ENCODE measurements around the gene HMX2.
"Not testable (repeated sequence)": the region's sequence is repeated elsewhere in the genome, so short reads cannot be mapped to it uniquely, and the experiment has no call there.

HMX2 gene

GRCh38 chr10:123175389-123176387, 27.8 kb downstream of the HMX2 start:
- Mint-ChIP-seq H3K36me3 (peaks cover 71% of the 10 kb centered on the region), H3K27me3 (no peaks in the 10 kb centered on the region), H3K9me3 (peaks cover 3% of the 10 kb centered on the region), H3K4me3 (no peak overlapping the region), H3K4me1 (peaks cover 2% of the 10 kb centered on the region), H3K27ac (no peak overlapping the region)
- CTCF ChIA-PET = no interaction called here
- no peak for DNase-seq

GRCh38 chr10:123178390-123178789, 30.5 kb downstream of the HMX2 start:
- H3K9me3 Mint-ChIP-seq, H3K4me3 Mint-ChIP-seq, H3K27ac Mint-ChIP-seq, H3K4me1 Mint-ChIP-seq, DNase-seq, H3K27me3 Mint-ChIP-seq, CTCF ChIA-PET: not testable (repeated sequence)
- H3K36me3 Mint-ChIP-seq = peaks cover 62% of the 10 kb centered on the region

- no peak overlapping the region for H3K27ac Mint-ChIP-seq
- no peak overlapping the region for H3K4me3 Mint-ChIP-seq
- peaks cover 19% of the 10 kb centered on the region for H3K9me3 Mint-ChIP-seq
- H3K4me1 Mint-ChIP-seq = no peaks in the 10 kb centered on the region
- no peak for DNase-seq
- CTCF ChIA-PET = no interaction called here
- peaks cover 60% of the 10 kb centered on the region for H3K36me3 Mint-ChIP-seq
- no peaks in the 10 kb centered on the region for H3K27me3 Mint-ChIP-seq
These were observed 32.5 kb downstream of the HMX2 start for GRCh38 chr10:123180101-123181090.

GRCh38 chr10:123183724-123184123, 35.8 kb downstream of the HMX2 start:
- peaks cover 25% of the 10 kb centered on the region for H3K9me3 Mint-ChIP-seq
- CTCF ChIA-PET = no interaction called here
- H3K36me3 Mint-ChIP-seq = peaks cover 58% of the 10 kb centered on the region
- H3K4me1 Mint-ChIP-seq = no peaks in the 10 kb centered on the region
- no peak overlapping the region for H3K4me3 Mint-ChIP-seq
- H3K27ac Mint-ChIP-seq = no peak overlapping the region
- no peaks in the 10 kb centered on the region for H3K27me3 Mint-ChIP-seq
- DNase-seq = no peak

- H3K36me3 Mint-ChIP-seq = peaks cover 58% of the 10 kb centered on the region
- H3K9me3 Mint-ChIP-seq = peaks cover 25% of the 10 kb centered on the region
- H3K4me3 Mint-ChIP-seq = no peak overlapping the region
- CTCF ChIA-PET = no interaction called here
- DNase-seq = no peak
- no peaks in the 10 kb centered on the region for H3K4me1 Mint-ChIP-seq
- H3K27me3 Mint-ChIP-seq = no peaks in the 10 kb centered on the region
- H3K27ac Mint-ChIP-seq = no peak overlapping the region
These were observed 39.8 kb downstream of the HMX2 start for GRCh38 chr10:123187781-123188180.

GRCh38 chr10:123191886-123192285, 44.0 kb downstream of the HMX2 start:
- Mint-ChIP-seq H3K27ac (no peak overlapping the region), H3K4me1 (no peaks in the 10 kb centered on the region), H3K27me3 (no peaks in the 10 kb centered on the region), H3K4me3 (no peak overlapping the region), H3K36me3 (peaks cover 28% of the 10 kb centered on the region), H3K9me3 (no peaks in the 10 kb centered on the region)
- DNase-seq = no peak
- CTCF ChIA-PET = no interaction called here

GRCh38 chr10:123194056-123194455, 46.1 kb downstream of the HMX2 start:
- no peak for DNase-seq
- no peak overlapping the region for H3K27ac Mint-ChIP-seq
- peaks cover 3% of the 10 kb centered on the region for H3K9me3 Mint-ChIP-seq
- CTCF ChIA-PET = no interaction called here
- H3K36me3 Mint-ChIP-seq = peaks cover 16% of the 10 kb centered on the region
- no peaks in the 10 kb centered on the region for H3K4me1 Mint-ChIP-seq
- H3K4me3 Mint-ChIP-seq = no peak overlapping the region
- H3K27me3 Mint-ChIP-seq = no peaks in the 10 kb centered on the region
